ENCODE data around the gene CDH1. TPM values are rescaled to one million over a fixed set of nuclear protein-coding genes. Genes with fewer than 3 reads are reported as not detected.

CDH1 gene
- total and polyA plus RNA-seq, 2 experiments from 2014 or later = 64.1 to 142 TPM

- TF ChIP-seq ZNF462 (CRISPR knock-in tag; IDR thresholded peaks at IDR 0.05) (no peak), ZNF114 (CRISPR knock-in tag; IDR thresholded peaks at IDR 0.05) (no peak), CREB1 (CRISPR knock-in tag; IDR thresholded peaks at IDR 0.05; ENCODE audit: low read depth) (no peak)
Observed at GRCh38 chr16:68806981-68807380, 69.9 kb downstream of the CDH1 start (continued).

GRCh38 chr16:68814516-68814915 lies 77.4 kb downstream of the CDH1 start:
- no peak for ATAC-seq
- no peaks in the 10 kb centered on the region for H3K9me3 Mint-ChIP-seq
- Histone ChIP-seq H3K27me3 (ENCODE audit: insufficient read depth) (no peaks in the 10 kb centered on the region), H3K9me2 (ENCODE audit: insufficient read depth) (no peaks in the 10 kb centered on the region), H3K36me3 (ENCODE audit: insufficient read depth) (peaks cover 76% of the 10 kb centered on the region), H3K4me2 (no peak overlapping the region), H3K27ac (ENCODE audit: low read depth) (no peak overlapping the region), H3K4me1 (ENCODE audit: insufficient read depth) (no peaks in the 10 kb centered on the region), H3F3A (replicated peaks; ENCODE audit: low read depth) (peaks cover 7% of the 10 kb centered on the region; the same call in 1 of the 2 replicates), H3K79me2 (replicated peaks; ENCODE audit: insufficient read depth) (no peaks in the 10 kb centered on the region), H4K20me1 (replicated peaks; ENCODE audit: insufficient read depth) (peaks cover 8% of the 10 kb centered on the region; the same call in 1 of the 2 replicates), H3K4me3 (no peak overlapping the region), H2AFZ (no peak overlapping the region)
- DNase-seq (ENCODE audit: low spot score) = no peak
- H3K27ac Mint-ChIP-seq = no peak overlapping the region
- no peaks in the 10 kb centered on the region for H3K27me3 Mint-ChIP-seq (ENCODE audit: insufficient read depth, low read depth, poor library complexity)
- peaks cover 93% of the 10 kb centered on the region for H3K36me3 Mint-ChIP-seq (ENCODE audit: low read depth)
- no peaks in the 10 kb centered on the region for H3K4me1 Mint-ChIP-seq
- H3K4me3 Mint-ChIP-seq = no peak overlapping the region
- TF ChIP-seq EZH2 (IDR thresholded peaks at IDR 0.05; ENCODE audit: low read depth, unreplicated experiment) (no peak), JUNB (IDR thresholded peaks at IDR 0.05; ENCODE audit: unreplicated experiment) (no peak), NANOG (IDR thresholded peaks at IDR 0.05; ENCODE audit: borderline replicate concordance) (no peak), ZNF462 (CRISPR knock-in tag; IDR thresholded peaks at IDR 0.05) (no peak), CTCF (conservative IDR thresholded peaks at IDR 0.05; ENCODE audit: low read depth in 2 of 2) (no peak)

All from GM23338 (cell line).